Hematopoietic multipotent progenitor cell treated with erythropoietin and hydrocortisone succinate and interleukin-3 and kit ligand, for 17 days (in vitro differentiated cells): ENCODE measurements around the gene CENPX.

Experiments used
- DNase-seq: peaks from one replicate; pipeline ENCODE4 v3.0.0-alpha.2; 2015; ENCODE audit warnings: low spot score

CENPX gene

DNA sequence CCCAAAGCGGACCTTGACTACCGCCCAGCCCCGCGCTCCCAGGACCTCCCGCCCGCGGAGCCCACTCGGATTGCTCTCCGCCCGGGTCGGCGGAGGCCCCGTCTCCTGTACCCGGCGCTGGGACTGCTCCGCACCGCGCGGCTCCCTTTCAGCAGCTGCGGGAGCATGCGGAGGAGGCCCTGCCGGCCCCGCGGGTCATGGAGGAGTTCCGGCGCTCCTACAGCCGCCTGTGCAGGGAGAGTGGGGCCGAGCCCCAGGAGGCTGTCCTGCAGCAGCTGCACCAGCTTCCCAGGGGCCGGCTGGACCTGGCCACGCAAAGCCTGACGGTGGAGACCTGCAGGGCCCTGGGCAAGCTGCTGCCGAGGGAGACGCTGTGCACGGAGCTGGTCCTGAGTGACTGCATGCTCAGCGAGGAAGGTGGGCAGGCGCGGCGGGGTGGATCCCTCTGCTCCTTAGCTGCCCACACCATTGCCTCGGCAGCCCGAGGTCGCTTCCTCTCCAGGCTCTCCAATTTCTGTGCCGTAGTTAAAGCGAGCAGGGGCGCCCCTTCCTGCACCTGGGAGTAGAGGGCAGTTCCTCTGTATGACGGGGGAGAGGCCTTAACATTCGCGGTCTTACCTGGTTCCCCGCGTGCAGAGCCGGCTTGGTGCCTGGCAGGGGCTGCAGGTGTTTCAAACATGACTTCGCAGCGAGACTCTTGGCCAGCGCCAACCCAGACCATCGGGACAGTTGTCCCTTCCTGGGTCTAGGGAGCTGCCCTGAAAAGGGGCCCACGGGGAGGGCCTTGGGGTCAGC lies 966 bp upstream of the CENPX start:
- no peak for DNase-seq

DNA sequence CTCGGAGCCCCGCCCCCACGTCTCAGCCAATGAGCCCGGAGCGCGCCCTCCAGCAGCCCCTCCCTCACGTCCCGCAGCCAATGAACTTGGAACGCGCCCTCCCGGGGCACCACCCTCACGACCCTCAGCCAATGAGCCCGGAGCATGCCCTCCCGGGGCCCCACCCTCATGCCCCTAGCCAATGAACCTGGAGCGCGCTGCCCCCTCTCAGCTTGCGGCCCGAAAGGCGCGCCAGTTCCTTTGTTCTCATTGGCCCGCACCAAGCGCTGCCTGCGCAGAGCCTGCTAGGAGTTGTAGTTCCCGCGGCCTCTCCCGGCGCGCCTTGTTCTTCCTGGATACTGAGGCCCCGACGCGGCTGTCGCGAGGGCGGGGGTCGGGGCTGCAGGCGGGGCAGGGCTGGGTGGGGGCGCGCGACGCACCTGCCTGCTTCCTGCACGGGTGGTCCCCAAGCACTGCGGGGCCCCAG lies 336 bp upstream of the CENPX start, which contains the start of gene LRRC45:
Gene LRRC45, plus strand, starts transcription at position 325 of the 466 bp plus-strand sequence. CDS start 339 bp downstream, outside the sequence.
- DNase-seq, result peak; percentile 96

DNA sequence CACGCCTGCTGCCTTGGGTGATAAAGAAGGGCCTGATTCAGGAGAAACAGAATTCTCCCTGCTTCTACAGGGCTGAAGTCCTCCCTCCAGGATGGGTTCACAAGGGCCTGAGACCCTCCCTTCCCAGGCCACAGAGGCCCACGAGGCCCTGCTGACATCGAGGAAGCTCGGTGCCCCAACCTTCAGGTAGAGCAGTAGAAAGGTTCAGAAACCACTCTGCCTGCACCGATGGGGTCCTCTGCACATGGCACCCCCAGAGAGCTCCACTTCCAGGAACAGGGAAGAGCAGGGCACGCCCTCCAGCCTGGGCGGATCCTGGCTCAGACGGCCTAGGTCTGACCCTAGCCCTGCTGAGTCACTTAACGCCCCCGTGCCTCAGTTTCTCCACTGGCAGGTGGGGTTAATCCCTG lies 773 bp downstream of the CENPX start:
- DNase-seq, result peak; percentile 21

DNA sequence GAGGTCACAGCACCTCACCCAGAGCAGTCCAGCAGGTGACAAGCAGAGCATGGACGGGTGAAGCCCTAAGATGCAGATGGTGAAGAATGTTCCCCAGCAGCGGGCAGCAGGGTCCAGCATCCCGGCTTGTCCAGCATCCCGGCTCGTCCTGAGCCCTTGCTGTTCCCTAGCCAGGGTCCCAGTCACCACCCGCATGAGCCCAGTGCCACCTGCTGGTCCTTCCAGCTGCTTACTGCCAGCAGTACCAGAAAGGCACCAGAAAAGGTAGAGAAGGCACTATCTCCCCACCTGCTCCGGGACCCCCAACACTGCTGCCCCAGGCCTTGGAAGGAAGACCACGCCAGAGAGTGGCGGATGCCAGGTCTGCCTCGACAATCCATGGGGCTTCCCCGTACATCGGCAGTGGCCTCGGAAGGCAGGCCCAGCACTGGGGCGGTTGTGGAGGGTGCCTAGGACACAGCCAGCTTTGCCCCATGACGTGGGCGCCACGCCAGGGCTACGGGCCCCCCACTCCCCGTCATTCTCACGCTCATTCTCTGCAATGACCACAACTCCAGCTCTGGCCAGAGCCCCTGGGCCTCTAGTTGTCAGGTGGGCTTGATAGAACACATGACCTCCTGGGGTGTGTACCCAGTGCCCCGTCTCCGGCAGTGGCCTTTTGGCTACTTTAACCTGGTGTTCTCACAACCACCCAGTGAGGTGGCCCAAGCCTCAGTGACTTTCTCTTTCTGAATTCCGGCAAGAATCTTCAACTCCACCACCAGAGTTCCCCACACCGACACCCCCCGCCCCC lies 1.4 kb downstream of the CENPX start:
- peak; percentile 44 for DNase-seq

DNA sequence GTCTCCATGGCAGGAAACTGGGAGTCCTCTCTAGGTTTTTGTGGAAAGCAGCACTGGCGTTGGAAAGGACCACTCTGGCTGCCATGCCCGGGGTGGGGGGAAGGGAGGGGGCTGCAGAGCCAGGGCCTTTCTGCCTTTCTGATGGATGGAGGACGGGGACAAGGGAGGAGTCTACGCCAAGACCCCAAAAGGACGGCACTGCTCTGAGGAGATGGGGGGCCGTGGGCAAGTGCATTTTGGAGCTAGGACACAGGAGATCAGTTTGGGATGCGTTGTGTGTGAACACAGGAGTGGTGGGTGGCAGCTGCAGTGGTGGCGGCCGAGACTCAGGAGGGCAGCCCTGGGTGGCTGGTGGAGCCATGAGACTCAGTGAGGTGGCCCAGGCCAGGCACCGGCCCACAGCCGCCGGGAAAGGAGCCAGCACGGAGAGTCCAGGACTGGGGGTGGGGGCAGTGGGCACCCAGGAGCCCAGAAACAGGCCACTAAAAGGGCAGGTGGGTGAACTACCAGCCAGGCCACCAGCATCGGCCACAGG lies 2.0 kb downstream of the CENPX start:
- no peak for DNase-seq

DNA sequence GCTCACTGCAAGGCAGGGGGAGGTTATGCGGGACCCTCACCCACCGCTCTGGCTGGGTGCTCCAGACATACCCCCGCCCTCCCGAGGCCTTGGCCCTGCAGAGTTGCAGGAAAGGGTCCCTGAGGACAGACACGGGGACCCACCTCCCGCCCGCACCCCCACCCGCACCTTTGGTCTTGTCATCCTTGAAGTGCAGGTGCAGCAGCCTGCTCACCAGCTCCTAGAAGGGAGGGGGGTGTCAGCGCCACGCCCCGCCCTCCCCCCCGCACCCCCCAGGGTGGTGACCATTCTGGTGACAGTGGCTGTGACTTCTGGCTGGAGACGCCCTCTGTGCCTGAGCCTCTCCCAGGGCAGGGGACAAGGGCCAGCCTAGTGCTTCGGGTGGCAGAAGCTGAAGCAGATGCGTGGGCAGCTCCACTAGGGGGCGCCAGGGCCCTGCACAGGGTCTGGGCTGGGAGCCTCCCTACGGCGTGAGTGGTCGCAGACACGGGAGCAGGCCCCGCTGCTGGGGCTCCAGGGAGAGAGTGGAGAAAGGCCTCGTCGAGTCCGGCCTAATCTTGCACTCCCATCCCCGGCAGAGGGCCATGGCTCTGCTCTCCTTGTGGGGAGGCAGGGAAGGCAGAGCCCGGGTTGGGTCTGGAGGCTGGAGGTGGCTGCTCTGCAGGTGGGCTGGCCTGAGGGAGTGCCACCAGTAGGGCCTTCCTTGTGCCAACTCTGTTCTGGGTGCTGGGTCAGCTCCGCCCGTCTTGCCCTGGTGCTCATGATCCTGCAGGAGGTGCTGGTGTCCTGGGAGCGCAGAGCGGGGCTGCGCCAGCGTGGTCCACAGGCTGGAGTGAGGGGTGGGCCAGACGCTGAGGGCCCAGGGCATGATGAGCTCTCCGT lies 2.7 kb downstream of the CENPX start:
- peak; percentile 60 for DNase-seq

DNA sequence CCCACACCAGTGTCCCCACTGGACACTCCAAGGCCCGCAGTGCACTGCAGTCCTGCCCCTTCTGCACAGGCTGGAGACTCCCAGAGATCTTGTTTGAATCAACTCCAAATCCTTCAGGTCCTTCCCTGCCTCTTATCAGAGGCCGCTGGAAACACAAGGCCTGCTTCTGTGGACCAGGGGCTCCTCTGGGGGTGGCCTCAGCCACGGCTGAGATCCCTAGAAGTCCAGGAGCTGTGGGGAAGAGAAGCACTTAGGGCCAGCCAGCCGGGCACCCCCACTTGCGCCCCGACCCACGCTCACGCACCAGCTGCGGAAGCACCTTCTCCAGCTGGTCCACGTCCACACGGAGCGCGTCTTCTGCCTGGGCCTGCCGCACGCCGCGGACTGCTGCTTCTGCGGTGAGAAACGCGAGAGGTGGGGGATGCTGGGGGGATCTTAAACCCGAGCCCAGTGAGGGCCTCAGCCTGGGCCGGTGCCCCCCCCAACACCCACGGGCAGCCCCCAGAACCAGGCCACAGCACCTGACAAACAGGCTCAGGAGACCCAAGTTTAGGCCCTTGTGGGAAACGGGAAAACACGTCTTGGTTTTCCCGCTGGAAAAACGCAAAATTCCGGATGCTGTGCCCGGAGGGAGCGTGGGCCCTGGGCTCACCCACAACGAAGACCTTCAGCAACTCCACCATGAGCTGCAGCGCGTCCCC lies 3.5 kb downstream of the CENPX start:
- no peak for DNase-seq

DNA sequence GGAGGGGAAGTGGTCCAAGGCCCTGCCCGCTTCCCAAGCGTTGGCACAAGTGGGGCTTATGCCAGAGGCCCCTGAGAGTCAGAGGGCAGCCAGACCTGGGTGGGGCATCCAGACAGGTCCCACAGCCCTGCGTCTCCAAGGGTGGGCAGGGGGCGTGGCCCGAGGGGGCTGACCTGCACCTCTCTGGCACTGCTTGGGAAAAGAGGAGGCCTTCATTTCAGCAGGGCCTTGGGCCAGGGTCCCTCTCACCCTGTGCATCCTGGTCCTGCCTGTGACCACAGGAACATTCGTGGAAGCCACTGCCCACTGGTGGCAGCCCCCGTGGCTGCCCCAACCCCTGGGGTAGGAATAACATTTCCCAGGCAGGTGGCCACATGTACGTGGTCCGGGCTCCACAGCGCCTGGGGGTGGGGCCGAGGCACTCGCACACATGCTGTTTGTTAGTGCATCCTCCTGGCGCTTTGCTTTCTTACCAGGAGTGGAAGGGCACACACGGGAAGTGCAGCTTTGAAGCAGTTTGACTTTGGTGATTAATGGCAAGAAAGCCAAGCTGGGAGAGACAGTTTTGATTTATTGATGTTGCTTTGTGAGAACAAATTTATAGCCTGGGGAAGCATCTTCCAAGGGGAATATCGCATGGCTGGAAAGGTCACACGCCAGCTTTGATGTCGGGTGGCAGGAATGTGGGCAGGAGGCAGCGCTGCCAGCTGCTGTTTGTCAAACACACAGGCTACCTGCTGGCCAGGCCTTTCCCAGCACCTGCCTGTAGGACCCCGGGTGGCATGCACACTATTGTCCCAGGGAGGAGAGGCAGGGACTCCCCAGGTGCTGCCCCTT lies 4.3 kb downstream of the CENPX start:
- DNase-seq, result no peak

DNA sequence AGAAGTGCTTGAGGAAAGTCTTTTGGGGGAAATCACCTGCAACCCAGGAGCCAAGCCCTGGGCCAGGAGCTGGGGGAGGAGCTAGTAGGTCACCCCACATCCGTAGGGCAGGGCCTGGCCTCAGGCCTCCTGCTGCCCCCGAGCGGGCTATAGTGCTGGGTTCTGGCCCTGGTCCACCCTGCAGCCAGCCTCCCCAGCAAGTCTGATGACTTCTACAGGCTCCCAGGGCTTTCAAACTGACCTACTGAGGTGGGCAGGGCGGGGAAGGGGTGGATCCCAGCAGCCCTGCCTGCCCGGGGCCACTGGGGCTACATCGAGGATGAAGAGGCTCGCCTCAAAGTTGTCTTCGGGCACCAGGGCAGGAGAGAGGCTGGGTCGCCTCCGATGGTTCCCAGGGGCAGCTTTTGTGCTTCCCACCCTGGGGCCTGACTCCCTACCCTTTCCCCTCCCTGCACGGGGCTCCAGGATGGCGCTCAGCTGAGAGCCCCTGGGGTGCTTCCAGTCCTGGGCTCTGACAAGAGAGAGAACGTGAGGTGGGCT lies 5.0 kb downstream of the CENPX start:
- no peak for DNase-seq

DNA sequence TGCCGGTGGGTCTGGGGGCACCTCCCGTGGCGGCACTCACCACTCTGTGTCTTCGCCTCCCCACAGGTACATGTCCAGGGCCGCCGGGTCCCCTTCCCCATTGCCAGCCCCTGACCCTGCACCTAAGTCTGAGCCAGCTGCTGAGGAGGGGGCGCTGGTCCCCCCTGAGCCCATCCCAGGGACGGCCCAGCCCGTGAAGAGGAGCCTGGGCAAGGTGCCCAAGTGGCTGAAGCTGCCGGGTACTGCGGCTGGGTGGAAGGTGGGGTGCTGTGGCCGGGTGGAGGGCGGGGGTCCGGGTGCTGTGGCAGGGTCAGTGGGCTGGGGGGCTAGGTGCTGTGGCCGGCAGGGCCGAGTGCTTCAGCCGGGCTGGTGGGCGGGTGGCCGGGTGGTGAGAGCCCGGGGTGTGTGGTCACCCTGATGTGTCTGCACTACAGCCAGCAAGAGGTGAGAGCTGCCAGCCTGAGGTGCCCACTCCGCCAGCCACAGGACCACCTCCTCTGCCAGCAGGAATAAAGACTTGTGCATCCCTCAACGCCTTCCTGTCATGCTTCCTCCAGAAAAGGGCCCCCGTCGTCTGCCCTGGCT lies 5.7 kb downstream of the CENPX start:
- no peak for DNase-seq

DNA sequence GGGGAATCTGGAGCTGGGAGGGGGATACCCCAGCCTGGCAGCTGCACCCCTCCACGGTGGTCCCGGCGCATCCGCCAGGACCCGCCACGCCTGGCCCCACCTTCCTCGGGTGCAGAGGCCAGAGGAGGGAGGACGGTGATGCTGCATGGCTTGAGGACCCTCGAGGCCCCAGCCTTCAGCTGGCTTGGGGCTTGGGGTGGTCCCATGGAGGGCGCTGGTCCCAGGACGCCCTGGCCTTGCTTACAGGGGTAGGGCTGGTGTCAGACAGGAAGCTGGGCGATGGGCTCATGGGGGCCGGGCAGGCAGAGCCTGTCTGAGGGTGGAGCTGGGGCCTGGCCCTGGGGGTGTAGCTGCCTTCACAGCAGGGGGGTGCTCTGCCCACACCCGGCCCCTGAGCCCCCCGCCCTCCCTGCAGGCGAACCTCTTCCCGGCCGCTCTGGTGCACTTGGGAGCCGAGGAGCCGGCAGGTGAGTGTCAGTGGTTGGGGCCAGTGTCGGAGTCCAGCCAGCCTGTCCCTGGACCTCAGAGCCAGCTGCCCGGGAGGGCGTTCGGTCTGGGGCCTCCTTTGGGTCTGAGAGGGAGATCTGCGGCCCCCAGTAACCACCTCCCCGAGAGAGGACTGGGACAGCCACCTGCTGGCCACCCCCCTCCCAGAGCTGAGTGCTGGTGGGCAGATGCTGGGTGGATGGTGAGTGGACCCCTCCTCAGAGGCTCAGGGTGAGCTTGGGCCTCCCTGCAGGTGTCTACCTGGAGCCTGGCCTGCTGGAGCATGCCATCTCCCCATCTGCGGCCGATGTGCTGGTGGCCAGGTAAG lies 6.4 kb downstream of the CENPX start:
- no peak for DNase-seq

DNA sequence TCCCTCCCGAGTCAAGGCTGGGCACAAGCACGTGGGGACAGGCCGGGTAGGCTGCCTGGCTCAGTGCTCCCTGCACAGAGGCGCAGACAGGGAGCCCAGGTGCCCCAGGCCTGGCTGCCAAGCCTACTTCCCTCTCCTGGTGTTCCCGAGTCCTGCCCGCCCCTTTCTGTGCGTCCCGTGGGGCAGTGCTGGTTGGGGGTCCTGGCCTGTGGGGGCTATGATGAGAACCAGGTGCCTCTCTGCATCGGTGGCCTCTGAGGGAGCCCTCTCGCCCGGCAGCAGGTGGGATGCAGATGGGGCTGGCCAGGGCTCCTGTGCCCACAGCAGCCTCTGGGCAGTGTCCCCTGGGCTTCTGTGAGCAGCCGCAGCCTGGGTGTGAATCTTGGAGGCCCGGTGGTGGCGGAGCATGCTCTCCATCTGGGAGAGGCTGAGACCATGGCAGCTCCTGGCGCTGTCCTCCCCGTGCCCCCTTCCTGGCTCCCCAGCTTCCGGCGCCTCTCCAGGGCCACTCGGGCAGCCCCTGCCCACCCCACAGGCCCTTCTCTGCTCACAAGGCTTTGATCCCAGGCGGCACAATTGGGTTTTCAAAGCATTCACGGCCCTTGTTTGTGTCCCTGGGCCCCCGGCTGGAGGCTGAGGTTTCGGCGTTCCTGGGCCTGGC lies 7.2 kb downstream of the CENPX start:
- no peak for DNase-seq

DNA sequence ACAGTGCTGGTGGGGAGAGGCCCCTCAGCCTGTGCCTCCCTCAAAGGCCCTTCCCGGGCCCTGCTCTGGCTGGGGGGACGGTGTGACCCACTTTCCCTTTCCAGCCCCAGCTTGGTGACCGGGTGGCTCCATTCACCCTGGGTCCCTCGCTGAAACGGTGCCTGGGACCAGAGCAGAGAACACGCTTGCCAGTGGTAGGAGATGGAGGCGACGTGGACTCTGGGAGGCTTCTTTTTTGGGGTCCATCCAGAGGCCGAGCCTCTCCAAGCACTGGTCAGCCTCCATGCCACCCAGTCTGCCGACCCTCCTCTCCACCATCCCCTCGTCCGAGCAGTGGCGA lies 7.7 kb downstream of the CENPX start:
- DNase-seq, result no peak

DNA sequence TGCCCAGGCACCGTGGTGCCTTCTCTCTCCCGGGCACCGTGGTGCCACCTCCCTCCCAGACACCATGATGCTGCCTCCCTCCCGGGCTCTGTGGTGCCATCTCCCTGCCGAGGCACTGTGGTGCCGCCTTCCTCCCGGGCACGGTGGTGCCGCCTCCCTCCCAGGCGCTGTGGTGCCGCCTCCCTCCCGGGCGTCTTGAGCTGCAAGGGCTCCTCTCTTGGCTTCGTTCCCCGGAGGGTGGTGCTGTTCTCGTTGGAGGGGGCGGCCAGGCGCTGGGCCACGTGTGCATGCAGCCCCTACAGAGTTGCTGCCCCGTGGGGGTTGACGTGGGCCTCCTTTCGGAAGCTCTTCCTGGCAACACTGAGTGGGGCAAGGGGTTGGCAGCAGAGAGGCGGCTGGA lies 8.2 kb downstream of the CENPX start:
- no peak for DNase-seq

DNA sequence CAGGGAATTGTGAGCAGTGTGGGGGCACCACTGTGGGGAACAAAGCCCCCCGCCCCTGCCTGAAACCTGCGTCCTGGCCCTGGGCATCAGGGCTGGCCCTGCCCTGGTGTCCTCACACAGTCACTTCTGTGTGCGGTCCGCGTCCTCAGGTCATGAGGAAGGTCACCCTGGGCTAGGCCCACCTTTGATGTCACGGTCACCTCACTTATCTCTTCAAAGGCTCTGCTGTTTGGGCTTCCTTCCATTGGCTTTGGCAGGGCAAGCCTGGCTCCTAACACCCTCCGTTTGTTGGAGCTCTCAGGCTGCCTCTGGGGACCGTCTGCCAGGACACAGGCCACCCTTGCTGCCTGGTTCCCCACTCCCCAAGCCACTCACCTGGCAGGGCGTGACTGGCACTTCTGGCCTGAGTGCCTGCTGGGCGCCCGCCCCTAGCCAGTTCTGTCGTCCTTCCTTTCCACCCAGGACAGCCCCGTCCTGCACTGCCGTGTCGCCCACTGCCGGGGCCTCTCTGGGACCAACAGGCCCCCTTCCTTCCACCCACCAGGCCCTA lies 8.8 kb downstream of the CENPX start:
- DNase-seq, result no peak

DNA sequence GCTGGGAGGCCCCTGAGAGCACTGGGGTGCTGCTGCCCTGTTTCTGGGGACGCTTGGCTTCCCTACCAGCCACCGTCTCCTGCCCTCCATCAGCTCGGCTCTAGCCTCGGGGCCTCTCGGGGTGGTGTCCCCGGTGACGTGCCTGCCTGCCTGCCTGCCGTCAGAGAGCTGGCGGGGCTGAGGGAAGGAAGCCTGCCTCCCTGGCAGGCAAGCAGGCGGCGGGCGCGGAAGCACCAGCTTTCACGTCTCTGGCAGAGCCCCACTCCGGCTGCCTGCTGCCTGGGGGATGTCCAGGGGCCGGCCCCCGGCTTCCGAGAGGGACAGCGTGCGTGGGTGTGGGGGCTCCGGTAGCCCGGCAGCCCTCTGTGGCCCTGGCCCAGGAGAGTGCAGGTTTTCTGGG lies 9.3 kb downstream of the CENPX start:
- no peak for DNase-seq

DNA sequence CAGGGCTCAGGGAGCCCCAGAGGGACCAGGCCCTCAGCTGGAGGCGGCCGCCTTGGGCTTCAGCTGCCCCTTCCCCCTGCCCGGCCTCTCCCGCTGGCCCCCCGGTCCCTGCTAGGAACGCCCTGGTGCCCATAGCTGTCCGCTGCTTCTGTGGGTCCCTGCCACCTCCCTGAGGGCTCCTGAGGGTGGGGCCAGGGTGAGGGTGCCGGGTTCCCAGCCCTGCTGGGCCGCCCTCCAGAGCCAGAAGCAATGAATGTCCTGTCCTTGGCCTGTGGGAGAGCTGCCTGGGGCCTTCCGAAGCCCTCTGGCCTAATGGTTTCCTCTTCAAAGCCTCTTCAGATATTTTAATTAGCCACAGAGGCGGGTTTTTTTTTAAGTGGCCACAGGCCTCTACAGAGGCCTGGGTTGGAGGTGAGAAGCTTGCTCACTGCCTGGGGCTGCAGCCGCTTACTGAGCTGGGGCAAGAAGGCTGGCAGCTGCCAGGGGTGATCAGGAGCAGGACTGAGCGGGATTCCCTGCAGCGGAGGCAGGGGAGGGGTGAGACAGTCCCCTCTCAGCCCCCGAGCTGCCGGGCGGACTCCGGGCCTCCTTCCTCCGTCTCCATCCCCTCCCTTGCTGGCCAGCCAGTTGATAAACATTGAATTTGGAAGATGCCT lies 9.9 kb downstream of the CENPX start:
- DNase-seq, result no peak

DNA sequence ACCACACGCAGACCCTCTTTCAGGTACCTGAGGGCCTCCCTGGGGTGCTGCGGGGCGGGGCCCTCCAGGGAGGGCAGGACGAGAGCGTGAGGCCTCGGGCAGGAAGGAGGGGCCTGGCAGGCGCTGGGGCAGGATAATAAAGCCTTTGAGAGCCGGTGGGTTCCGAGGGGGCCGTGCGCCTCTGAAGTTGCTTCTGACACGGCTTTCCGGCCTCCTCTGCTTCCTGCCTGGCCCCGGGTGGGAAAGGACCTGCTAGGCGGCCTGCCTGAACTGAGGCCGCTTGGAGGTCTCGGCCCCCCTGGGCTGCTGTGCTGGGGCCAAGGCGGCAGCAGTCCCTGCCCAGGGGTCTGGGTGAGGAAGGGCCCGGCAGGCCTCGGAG lies 10.4 kb downstream of the CENPX start:
- no peak for DNase-seq
